Activated T-helper 2 cell treated with anti-CD3 and anti-CD28 coated beads, Interferon-gamma antibody, Interleukin-2, Interleukin-4, amounts not matched to agents 10 μg/mL and 5 μg/mL and 100 μg/mL, durations not matched to agents 14 hours and 24 hours and 36 hours (primary cell): ENCODE results near the gene PLEKHN1. TPM values are rescaled to one million over a fixed set of nuclear protein-coding genes. Genes with fewer than 3 reads are reported as not detected.

Source experiments
- DNase-seq: peaks from one replicate; pipeline ENCODE4 v3.0.0; 2021; ENCODE audit warnings: low spot score
- H3K27ac Mint-ChIP-seq: one replicate; pipeline ENCODE4 v1.8.0; 2021; ENCODE audit warnings: mixed read lengths
- H3K27me3 Mint-ChIP-seq: one replicate; pipeline ENCODE4 v1.8.0; 2021; ENCODE audit warnings: low read depth, mixed read lengths
- H3K36me3 Mint-ChIP-seq: one replicate; pipeline ENCODE4 v1.8.0; 2021; ENCODE audit warnings: low read depth, mixed read lengths
- H3K4me1 Mint-ChIP-seq: one replicate; pipeline ENCODE4 v1.8.0; 2021; ENCODE audit warnings: low read depth, mixed read lengths
- H3K4me3 Mint-ChIP-seq: one replicate; pipeline ENCODE4 v1.8.0; 2021; ENCODE audit warnings: low read depth, mild to moderate bottlenecking, moderate library complexity, mixed read lengths
- H3K9me3 Mint-ChIP-seq: one replicate; pipeline ENCODE4 v1.8.0; 2021; ENCODE audit warnings: mixed read lengths
- intact Hi-C: fragments of 100-400 bp; cut with micrococcal nuclease; formaldehyde crosslinking; loops from one replicate; pipeline ENCODE4 v1.15.1; 2023
- total RNA-seq: library from RNA; stranded (reverse); gene quantifications from 2 replicates; pipeline ENCODE4 v1.2.3, GENCODE V29; 2022

The PLEKHN1 gene
- total RNA-seq, 1 donor from 2014 or later, result 3.7 TPM

DNA sequence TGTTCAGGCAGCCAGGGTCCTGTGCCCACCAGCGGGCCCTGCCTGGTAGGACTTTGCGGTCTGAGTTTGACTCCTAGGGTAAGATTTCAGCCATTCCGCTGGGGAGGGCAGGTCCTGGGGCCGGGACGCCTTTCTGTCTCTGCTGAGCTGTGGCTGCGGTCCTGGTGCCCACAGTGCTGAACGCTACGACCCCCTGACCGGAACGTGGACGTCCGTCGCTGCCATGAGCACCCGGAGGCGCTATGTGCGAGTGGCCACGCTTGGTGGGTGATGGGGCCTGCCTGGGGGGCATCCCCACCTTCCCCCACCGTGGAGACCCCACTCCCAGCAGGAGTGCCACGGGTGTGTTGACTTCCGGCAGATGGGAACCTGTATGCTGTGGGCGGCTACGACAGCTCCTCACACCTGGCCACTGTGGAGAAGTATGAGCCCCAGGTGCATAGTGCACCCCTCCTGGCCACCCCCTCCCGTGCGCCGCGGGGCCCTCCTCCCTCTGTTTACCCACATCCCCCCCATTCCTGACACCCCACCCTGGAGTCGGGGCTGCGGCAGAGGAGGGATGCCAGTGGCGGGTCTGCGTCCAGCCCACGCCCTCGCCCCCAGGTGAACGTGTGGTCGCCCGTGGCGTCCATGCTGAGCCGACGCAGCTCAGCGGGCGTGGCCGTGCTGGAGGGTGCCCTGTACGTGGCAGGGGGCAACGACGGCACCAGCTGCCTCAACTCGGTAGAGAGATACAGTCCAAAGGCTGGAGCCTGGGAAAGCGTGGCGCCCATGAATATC, 2.3 kb upstream of the PLEKHN1 start:
- H3K27me3 Mint-ChIP-seq, result peaks cover 4% of the 10 kb centered on the region
- H3K4me1 Mint-ChIP-seq, result peaks cover 4% of the 10 kb centered on the region
- no peak for DNase-seq
- H3K9me3 Mint-ChIP-seq, result no peaks in the 10 kb centered on the region
- no peak overlapping the region for H3K27ac Mint-ChIP-seq
- intact Hi-C loops, result no loop called here
- peaks cover 17% of the 10 kb centered on the region for H3K36me3 Mint-ChIP-seq
- H3K4me3 Mint-ChIP-seq, result no peak overlapping the region

DNA sequence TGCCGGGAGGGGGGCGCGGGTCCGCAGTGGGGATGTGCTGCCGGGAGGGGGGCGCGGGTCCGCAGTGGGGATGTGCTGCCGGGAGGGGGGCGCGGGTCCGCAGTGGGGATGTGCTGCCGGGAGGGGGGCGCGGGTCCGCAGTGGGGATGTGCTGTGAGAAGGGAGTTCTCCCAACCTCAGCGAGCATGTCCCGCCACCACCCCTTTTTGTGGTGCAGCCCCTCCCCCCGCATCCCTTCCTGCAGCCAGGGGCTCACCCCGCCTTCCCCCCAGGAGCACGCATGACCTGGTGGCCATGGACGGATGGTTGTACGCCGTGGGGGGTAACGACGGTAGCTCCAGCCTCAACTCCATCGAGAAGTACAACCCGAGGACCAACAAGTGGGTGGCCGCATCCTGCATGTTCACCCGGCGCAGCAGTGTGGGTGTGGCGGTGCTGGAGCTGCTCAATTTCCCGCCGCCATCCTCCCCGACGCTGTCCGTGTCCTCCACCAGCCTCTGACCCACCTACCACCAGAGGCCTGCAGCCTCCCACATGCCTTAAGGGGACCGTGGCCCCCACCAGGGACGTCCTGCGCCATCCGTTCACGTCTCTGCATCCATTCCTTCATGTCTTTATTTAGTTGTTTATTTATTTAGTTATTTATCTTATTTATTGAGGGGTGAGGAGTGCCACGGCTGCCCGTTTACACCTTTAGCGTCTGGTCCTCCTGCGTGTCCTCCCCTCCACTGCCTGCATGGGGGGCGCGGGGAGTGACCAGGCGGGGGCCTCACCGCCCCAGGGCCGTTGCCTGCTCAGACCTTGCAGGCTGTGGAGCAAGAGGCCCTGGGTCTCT, 1.4 kb upstream of the PLEKHN1 start:
- no peak for DNase-seq
- no peaks in the 10 kb centered on the region for H3K9me3 Mint-ChIP-seq
- no peak overlapping the region for H3K27ac Mint-ChIP-seq
- peaks cover 4% of the 10 kb centered on the region for H3K4me1 Mint-ChIP-seq
- peaks cover 8% of the 10 kb centered on the region for H3K27me3 Mint-ChIP-seq
- H3K4me3 Mint-ChIP-seq, result peak overlapping the region; percentile 17
- intact Hi-C loops, result no loop called here
- H3K36me3 Mint-ChIP-seq, result peaks cover 17% of the 10 kb centered on the region

DNA sequence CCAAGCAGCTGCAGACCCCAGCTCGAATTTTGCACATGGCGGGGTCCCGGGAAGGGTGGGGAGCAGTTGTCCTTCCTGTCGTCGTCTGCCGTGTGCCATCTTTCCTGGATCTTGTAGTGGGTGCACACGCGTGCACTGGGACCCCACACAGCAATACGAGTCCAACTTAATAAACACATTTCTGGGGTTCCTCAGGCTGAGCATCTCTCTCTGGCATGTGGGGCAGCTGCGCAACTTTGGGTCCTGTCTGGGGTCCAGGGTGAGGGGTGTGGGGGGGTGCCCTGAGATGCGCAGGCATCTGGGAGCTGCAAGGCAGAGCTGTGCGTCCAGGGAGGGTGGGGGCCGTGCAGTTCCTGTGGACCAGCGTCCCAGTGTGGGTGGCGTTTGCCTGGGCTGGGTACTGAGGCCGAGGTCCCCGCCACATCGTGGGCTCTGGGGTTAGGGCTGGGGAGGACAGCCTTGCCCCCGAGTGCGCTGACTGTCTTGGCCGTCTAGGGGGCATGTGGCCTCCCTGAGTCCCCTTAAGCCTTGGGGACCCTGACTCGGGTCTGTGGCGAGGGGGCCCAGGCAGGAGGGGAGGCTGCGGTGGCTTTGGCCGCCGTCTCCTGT, 652 bp upstream of the PLEKHN1 start:
- intact Hi-C loops, result no loop called here

DNA sequence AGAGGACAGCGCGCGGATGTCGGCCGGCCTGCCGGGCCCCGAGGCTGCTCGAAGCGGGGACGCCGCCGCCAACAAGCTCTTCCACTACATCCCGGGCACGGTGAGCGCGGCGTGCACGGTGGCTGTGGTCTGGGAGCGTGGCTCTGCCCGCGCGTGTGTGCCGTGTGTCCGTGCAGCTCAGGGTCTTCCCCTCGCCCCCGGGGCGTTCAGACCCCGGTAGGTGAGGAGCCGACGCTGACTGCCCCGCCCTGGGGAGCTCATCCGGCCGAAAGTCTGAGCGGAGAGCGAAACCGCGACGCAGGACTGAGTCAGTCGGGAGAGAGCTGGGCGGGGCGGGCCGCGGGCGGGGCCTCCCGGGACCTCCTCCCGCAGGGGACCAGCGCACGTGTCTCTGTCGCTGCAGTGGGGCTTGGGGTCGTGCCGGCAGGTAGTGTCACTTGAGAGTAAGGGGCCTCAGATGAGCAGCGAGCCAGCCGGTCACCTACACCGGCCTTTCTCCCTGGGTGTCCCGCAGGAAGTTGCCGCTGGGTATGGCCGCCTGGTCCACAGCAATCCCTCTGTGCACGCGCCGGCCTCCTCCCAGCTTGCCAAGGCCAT, 520 bp downstream of the PLEKHN1 start:
- Mint-ChIP-seq H3K4me1 (peaks cover 4% of the 10 kb centered on the region), H3K36me3 (peaks cover 17% of the 10 kb centered on the region), H3K27me3 (peaks cover 8% of the 10 kb centered on the region), H3K27ac (peak overlapping the region; percentile 58), H3K9me3 (no peaks in the 10 kb centered on the region), H3K4me3 (peak overlapping the region; percentile 79)
- peak; percentile 75 for DNase-seq
- intact Hi-C loops, result no loop called here

More for the DNA sequence above, 652 bp upstream of the PLEKHN1 start:
- Mint-ChIP-seq H3K27me3 (peaks cover 8% of the 10 kb centered on the region), H3K36me3 (peaks cover 17% of the 10 kb centered on the region), H3K4me1 (peaks cover 4% of the 10 kb centered on the region), H3K4me3 (peak overlapping the region; percentile 49), H3K27ac (no peak overlapping the region), H3K9me3 (no peaks in the 10 kb centered on the region)
- DNase-seq, result no peak

DNA sequence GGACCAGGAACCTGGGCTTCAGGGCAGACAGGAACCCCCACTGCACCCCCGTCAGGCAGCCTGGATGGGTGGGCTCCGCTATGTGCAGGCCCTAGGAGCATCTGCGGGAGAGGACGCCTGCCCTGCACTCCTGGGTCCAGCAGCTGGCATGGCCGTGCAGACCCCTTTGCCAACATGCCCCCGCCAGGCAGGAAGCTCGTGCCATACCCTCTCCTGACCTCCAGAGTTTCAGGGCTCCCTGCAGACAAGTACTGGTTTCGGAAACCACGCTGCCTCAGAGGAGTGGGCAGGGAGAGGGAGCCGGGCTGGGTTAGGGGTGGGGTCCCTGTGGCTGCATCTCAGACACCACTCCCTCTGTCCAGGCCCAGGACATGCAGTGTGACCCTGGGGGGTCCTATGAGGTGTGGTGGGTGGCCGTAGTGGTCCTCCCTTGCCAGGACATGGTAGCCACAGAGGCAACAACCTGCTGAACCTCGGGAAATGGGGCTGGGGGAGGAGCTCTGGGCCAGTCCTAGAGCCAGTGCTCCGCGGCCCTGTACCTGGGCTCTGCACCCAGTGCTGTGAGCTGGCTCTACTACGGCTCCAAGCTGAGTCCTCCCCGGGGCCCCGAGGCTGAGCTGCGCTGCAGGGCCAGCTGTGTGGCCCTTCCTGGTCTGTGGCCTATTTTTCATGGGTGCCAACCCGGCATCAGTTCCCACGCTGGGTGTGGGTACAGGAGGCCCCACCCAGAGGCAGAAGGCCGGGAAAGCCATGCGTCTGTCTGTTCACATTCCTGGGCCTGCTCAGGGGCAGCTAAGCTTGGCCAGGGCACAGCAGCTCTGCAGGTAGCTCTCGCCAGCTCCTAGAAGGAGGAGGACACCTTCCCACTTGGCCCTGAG, 1.4 kb downstream of the PLEKHN1 start:
- Mint-ChIP-seq H3K27me3 (peaks cover 8% of the 10 kb centered on the region), H3K27ac (no peak overlapping the region), H3K4me1 (peaks cover 3% of the 10 kb centered on the region), H3K9me3 (no peaks in the 10 kb centered on the region), H3K36me3 (peaks cover 13% of the 10 kb centered on the region), H3K4me3 (no peak overlapping the region)
- intact Hi-C loops, result no loop called here
- no peak for DNase-seq

DNA sequence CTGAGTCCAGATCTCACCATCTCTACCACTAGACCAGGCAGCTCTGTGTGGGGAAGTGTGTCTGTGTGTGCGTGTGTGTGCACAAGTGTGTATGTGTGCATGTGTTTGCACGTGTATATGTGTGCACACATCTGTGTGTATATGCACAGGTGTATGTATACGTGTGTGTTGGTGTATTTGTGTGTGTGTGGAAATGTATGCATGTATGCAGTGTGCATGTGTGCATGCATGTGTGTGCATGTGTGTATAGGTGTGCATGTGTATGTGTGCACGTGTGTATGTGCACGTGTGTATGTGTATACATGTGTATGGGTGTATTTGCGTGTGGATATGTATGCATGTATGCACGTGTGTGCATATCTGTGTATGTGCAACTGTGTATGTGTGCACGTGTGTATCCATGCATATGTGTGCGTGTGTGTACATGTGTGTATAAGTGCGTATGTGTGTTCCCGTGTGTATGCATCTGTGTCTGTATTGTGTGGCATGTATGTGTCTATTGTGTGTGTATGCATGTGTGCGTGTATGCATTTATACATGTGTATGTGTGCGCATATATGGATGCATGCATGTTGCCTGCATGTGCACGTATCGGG, 3.1 kb downstream of the PLEKHN1 start:
- H3K36me3 Mint-ChIP-seq, result peaks cover 6% of the 10 kb centered on the region
- DNase-seq, result no peak
- peaks cover 3% of the 10 kb centered on the region for H3K4me1 Mint-ChIP-seq
- H3K9me3 Mint-ChIP-seq, result no peaks in the 10 kb centered on the region
- H3K27ac Mint-ChIP-seq, result no peak overlapping the region
- intact Hi-C loops, result no loop called here
- H3K27me3 Mint-ChIP-seq, result peaks cover 8% of the 10 kb centered on the region
- no peak overlapping the region for H3K4me3 Mint-ChIP-seq

DNA sequence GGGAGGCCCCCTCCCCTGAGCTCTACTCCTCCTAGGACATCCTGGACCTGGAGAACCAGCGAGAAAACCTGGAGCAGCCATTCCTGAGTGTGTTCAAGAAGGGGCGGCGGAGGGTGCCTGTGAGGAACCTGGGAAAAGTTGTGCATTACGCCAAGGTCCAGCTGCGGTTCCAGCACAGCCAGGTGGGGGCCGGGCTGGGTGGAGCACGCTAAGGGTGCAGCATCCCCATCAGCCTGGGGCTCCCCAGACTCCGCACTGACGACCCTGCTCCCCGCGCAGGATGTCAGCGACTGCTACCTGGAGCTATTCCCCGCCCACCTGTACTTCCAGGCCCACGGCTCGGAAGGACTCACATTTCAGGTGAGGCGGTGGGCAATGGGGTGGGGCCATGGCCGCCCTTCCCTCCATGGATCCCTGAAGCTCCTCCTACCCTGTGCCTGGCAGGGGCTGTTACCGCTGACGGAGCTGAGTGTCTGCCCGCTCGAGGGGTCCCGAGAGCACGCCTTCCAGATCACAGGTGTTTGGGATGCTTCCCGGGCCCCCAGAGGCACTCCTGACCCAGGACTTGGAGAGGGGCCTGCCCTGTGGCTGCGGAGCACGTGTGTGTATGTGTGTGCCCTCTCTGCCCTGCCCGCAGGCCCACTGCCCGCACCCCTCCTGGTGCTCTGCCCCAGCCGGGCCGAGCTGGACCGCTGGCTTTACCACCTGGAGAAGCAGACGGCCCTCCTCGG, 4.1 kb downstream of the PLEKHN1 start:
- intact Hi-C loops, result no loop called here
- peaks cover 11% of the 10 kb centered on the region for H3K27me3 Mint-ChIP-seq
- H3K4me1 Mint-ChIP-seq, result peaks cover 3% of the 10 kb centered on the region
- H3K4me3 Mint-ChIP-seq, result no peak overlapping the region
- H3K27ac Mint-ChIP-seq, result no peak overlapping the region
- peaks cover 2% of the 10 kb centered on the region for H3K36me3 Mint-ChIP-seq
- no peaks in the 10 kb centered on the region for H3K9me3 Mint-ChIP-seq
- DNase-seq, result no peak

DNA sequence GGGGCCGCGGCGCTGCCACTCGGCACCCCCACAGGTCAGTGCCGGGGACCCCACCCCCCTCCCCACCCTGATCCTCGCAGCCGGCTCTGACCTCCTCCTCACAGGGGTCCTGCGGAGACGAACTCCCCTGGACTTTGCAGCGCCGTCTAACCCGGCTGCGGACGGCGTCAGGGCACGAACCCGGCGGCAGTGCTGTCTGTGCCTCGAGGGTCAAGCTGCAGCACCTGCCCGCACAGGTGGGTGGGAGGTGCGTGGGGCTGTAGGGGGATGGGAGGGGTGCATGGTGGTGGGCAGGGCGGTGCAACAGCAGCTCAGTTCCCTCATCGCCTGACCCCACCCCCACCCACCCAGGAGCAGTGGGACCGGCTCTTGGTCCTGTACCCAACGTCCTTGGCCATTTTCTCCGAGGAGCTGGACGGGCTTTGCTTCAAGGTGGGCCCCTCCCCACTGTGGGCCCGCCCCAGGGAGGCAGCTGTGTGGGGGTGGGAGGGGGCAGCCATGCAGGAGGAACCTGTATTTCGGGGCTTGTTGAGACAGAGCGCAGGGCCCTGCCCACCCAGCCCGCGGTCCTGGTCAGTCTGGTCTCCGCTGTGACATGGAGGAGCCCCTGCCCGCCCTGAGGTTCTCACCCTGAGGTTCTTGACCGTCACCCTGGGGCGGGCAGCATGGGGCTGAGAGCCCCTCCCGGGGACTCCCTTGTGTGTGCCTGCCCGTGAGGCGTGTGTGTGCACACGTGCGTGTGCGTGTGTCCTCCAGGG, 4.9 kb downstream of the PLEKHN1 start:
- H3K4me1 Mint-ChIP-seq, result no peaks in the 10 kb centered on the region
- intact Hi-C loops, result no loop called here
- H3K4me3 Mint-ChIP-seq, result no peak overlapping the region
- H3K27me3 Mint-ChIP-seq, result peaks cover 15% of the 10 kb centered on the region
- DNase-seq, result no peak
- no peak overlapping the region for H3K27ac Mint-ChIP-seq
- no peaks in the 10 kb centered on the region for H3K9me3 Mint-ChIP-seq
- no peaks in the 10 kb centered on the region for H3K36me3 Mint-ChIP-seq

DNA sequence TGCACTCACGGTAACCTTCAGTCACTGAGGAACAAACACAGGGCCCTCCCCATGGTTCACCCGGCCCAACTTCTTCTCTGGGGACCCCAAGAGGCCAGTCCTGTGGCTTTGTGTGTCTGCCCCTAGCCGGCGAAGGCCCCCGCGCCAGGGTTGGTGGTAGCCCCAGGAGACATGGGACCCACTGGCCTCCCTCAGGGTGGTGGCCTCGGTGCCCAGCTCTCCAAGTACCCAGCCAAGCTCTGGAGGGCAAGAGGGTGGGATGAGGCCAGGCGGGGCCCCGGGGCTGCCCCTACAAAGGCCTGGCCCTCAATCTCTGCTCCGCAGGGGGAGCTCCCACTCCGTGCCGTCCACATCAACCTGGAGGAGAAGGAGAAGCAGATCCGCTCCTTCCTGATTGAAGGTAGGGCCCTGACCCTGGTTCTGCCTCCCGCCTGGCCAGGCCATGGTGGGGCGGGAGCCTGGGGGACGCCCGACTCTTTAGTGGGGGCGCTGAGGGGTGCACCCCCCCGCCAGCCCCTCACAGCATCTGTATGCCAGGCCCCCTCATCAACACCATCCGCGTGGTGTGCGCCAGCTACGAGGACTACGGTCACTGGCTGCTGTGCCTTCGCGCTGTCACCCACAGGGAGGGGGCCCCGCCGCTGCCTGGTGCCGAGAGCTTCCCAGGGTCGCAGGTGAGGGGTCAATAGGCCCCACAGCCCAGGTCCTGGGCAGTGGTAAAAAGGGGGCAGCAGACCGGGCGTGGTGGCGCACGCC, 5.6 kb downstream of the PLEKHN1 start:
- Mint-ChIP-seq H3K9me3 (no peaks in the 10 kb centered on the region), H3K4me1 (no peaks in the 10 kb centered on the region), H3K27ac (no peak overlapping the region), H3K27me3 (peaks cover 15% of the 10 kb centered on the region), H3K36me3 (no peaks in the 10 kb centered on the region), H3K4me3 (no peak overlapping the region)
- DNase-seq, result no peak
- intact Hi-C loops, result no loop called here

DNA sequence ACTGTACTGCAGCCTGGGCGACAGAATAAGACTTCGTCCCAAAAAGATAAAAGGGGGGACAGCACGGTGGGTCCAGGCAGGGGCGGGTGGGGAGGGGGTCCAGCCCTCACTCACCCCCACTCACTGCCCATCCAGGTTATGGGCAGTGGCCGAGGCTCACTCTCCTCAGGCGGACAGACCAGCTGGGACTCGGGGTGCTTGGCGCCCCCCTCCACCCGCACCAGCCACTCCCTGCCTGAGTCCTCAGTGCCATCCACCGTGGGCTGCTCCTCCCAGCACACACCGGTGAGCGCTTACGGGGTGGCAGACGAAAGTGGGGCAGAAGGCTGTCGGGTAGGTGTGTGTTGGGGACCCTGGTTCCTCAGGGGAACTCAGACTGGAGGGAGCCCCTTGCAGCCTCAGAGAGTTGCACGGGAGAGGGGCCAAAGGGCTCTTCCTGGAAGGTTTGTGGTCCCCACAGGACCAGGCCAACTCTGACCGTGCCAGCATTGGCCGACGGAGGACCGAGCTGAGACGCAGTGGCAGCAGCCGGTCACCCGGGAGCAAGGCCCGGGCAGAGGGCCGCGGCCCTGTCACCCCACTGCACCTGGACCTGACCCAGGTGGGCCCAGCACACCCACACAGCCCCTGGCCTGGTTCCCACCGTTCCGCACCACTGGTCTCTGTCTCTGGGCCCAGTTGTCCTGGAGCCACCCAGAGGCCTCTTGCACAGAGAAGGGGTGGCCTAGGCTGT, 6.6 kb downstream of the PLEKHN1 start:
- H3K9me3 Mint-ChIP-seq, result no peaks in the 10 kb centered on the region
- H3K36me3 Mint-ChIP-seq, result no peaks in the 10 kb centered on the region
- no peak for DNase-seq
- no peaks in the 10 kb centered on the region for H3K4me1 Mint-ChIP-seq
- H3K27me3 Mint-ChIP-seq, result peaks cover 15% of the 10 kb centered on the region
- intact Hi-C loops, result no loop called here
- H3K4me3 Mint-ChIP-seq, result no peak overlapping the region
- H3K27ac Mint-ChIP-seq, result no peak overlapping the region
